Measurements from ENCODE around the gene VGLL4.

Gene VGLL4

DNA sequence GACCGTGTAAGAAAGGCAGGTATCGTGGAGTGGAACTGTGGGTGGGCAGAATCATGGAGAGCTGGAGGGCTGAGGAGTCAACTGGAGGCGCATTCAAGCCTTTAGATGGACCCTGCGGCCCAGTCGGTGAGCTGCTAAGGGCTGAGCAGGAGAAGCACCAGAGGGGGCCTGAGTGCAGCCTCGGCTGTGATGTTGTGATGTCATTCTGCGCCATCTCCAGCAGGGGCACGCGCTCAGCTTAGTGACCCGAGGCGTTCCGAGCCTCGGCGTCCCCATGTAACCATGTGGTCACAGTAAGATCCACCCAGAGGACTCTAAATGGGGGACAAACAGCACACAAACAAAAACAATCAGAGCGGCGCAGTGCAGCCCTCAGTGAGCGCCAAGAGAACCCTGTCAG lies 76.8 kb downstream of the VGLL4 start:
- no peaks in the 10 kb centered on the region for H3K4me1 ChIP-seq (ENCODE audit: low read depth, poor library complexity, severe bottlenecking)
- H3K4me3 ChIP-seq (IDR thresholded peaks at IDR 0.05; ENCODE audit: insufficient read depth, low read depth, low read length) = no peak overlapping the region
- TF ChIP-seq CTCF (conservative IDR thresholded peaks at IDR 0.05; ENCODE audit: low read depth, low read length) = no peak
- no peaks in the 10 kb centered on the region for H3K27me3 ChIP-seq (ENCODE audit: insufficient read depth, low read depth)
- no peak overlapping the region for H2AFZ ChIP-seq (ENCODE audit: low read depth)
- H3K79me2 ChIP-seq (ENCODE audit: insufficient read depth, low read depth) = no peaks in the 10 kb centered on the region
- no peak overlapping the region for H3K4me2 ChIP-seq
- H3K9ac ChIP-seq = no peak overlapping the region
- H4K20me1 ChIP-seq (ENCODE audit: insufficient read depth) = no peaks in the 10 kb centered on the region
- H3K27ac ChIP-seq = no peak overlapping the region
- H3K36me3 ChIP-seq (ENCODE audit: insufficient read depth) = no peaks in the 10 kb centered on the region

DNA sequence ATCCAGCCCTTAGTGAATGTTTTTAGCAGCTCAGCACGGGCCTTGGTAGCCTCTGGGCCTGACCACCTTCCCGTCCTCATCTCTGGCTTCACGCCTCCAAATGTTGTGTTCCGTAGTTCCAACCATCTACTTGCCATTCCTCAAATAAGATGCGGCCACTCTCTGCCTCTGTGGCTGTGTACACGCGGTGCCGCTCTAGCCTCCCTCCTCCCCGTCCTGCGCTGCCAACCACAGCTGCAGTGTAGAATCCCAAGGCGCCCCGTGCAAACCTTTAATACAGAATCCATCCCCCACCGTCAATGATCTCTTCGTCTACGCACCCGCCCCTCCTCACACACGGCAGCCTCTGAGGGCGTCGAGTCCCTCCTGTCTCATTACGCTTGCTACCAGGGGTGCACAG lies 77.2 kb downstream of the VGLL4 start:
- H4K20me1 ChIP-seq (ENCODE audit: insufficient read depth) = no peaks in the 10 kb centered on the region

GRCh38 chr3:11565932-11566331 lies 77.8 kb downstream of the VGLL4 start:
- Histone ChIP-seq H3K4me2 (no peak overlapping the region), H3K27ac (no peak overlapping the region), H2AFZ (ENCODE audit: low read depth) (no peak overlapping the region), H3K4me1 (ENCODE audit: low read depth, poor library complexity, severe bottlenecking) (no peaks in the 10 kb centered on the region), H3K9ac (no peak overlapping the region), H3K79me2 (ENCODE audit: insufficient read depth, low read depth) (no peaks in the 10 kb centered on the region), H4K20me1 (ENCODE audit: insufficient read depth) (no peaks in the 10 kb centered on the region), H3K36me3 (ENCODE audit: insufficient read depth) (no peaks in the 10 kb centered on the region), H3K4me3 (IDR thresholded peaks at IDR 0.05; ENCODE audit: insufficient read depth, low read depth, low read length) (no peak overlapping the region), H3K27me3 (ENCODE audit: insufficient read depth, low read depth) (no peaks in the 10 kb centered on the region)
- TF ChIP-seq CTCF (conservative IDR thresholded peaks at IDR 0.05; ENCODE audit: low read depth, low read length) = no peak

More for the DNA sequence above, 77.2 kb downstream of the VGLL4 start:
- no peak for TF ChIP-seq CTCF (conservative IDR thresholded peaks at IDR 0.05; ENCODE audit: low read depth, low read length)
- Histone ChIP-seq H3K79me2 (ENCODE audit: insufficient read depth, low read depth) (no peaks in the 10 kb centered on the region), H3K4me2 (no peak overlapping the region), H3K9ac (no peak overlapping the region), H2AFZ (ENCODE audit: low read depth) (no peak overlapping the region), H3K27ac (no peak overlapping the region), H3K36me3 (ENCODE audit: insufficient read depth) (no peaks in the 10 kb centered on the region), H3K4me1 (ENCODE audit: low read depth, poor library complexity, severe bottlenecking) (no peaks in the 10 kb centered on the region), H3K27me3 (ENCODE audit: insufficient read depth, low read depth) (no peaks in the 10 kb centered on the region), H3K4me3 (IDR thresholded peaks at IDR 0.05; ENCODE audit: insufficient read depth, low read depth, low read length) (no peak overlapping the region)

- H3K4me3 ChIP-seq (IDR thresholded peaks at IDR 0.05; ENCODE audit: insufficient read depth, low read depth, low read length) = no peak overlapping the region
- H3K27ac ChIP-seq = no peak overlapping the region
- H3K36me3 ChIP-seq (ENCODE audit: insufficient read depth) = no peaks in the 10 kb centered on the region
- H3K4me1 ChIP-seq (ENCODE audit: low read depth, poor library complexity, severe bottlenecking) = no peaks in the 10 kb centered on the region
- no peak overlapping the region for H3K9ac ChIP-seq
- H4K20me1 ChIP-seq (ENCODE audit: insufficient read depth) = no peaks in the 10 kb centered on the region
- no peaks in the 10 kb centered on the region for H3K27me3 ChIP-seq (ENCODE audit: insufficient read depth, low read depth)
- no peak overlapping the region for H2AFZ ChIP-seq (ENCODE audit: low read depth)
- no peaks in the 10 kb centered on the region for H3K79me2 ChIP-seq (ENCODE audit: insufficient read depth, low read depth)
- no peak overlapping the region for H3K4me2 ChIP-seq
- no peak for TF ChIP-seq CTCF (conservative IDR thresholded peaks at IDR 0.05; ENCODE audit: low read depth, low read length)
Measured at GRCh38 chr3:11565492-11565891, 78.2 kb downstream of the VGLL4 start.

Measured in KMS-11 (cell line).